GM23248 (cell line): ENCODE results near the gene ZNF236. TPM values are rescaled to one million over a fixed set of nuclear protein-coding genes. Genes with fewer than 3 reads are reported as not detected.

Source experiments
- DNase-seq: peaks from one replicate; pipeline ENCODE4 v3.0.0-alpha.2; 2015
- H2AFZ ChIP-seq: fragments of 200-600 bp; sonication (generic); 2 replicates; pipeline ENCODE4 v1.6.1; 2016; ENCODE audit warnings: antibody characterized with exemption
- H3F3A ChIP-seq: fragments of 200-600 bp; sonication (generic); 2 replicates; pipeline ENCODE4 v1.6.1; 2016; ENCODE audit warnings: mild to moderate bottlenecking, antibody characterized with exemption, mixed run types; ENCODE audit not compliant: insufficient read depth
- H3K27ac ChIP-seq: fragments of 200-600 bp; sonication (generic); 2 replicates; pipeline ENCODE4 v1.5.1; 2016; ENCODE audit warnings: mild to moderate bottlenecking
- H3K27me3 ChIP-seq: fragments of 200-600 bp; sonication (generic); replicated peaks from 2 replicates; pipeline ENCODE4 v1.6.1; 2016; ENCODE audit warnings: mild to moderate bottlenecking; ENCODE audit not compliant: insufficient read depth
- H3K36me3 ChIP-seq: fragments of 200-600 bp; sonication (generic); 2 replicates; pipeline ENCODE4 v1.6.1; 2016; ENCODE audit warnings: low read depth, mild to moderate bottlenecking
- H3K4me1 ChIP-seq: fragments of 200-600 bp; sonication (generic); 2 replicates; pipeline ENCODE4 v1.6.1; 2016; ENCODE audit warnings: mild to moderate bottlenecking; ENCODE audit not compliant: insufficient read depth
- H3K4me2 ChIP-seq: fragments of 200-600 bp; sonication (generic); one replicate; pipeline ENCODE4 v1.6.1; 2016; ENCODE audit warnings: mild to moderate bottlenecking; ENCODE audit not compliant: unreplicated experiment
- H3K4me3 ChIP-seq: fragments of 200-600 bp; sonication (generic); 2 replicates; pipeline ENCODE4 v1.5.1; 2016; ENCODE audit warnings: mild to moderate bottlenecking
- H3K79me2 ChIP-seq: fragments of 200-600 bp; sonication (generic); 2 replicates; pipeline ENCODE4 v1.6.1; 2016; ENCODE audit warnings: mild to moderate bottlenecking; ENCODE audit not compliant: insufficient read depth
- H3K9ac ChIP-seq: fragments of 200-600 bp; sonication (generic); 2 replicates; pipeline ENCODE4 v1.6.1; 2016; ENCODE audit warnings: mild to moderate bottlenecking
- H3K9me2 ChIP-seq: fragments of 200-600 bp; sonication (generic); 2 replicates; pipeline ENCODE4 v1.6.1; 2016; ENCODE audit warnings: mixed run types, mild to moderate bottlenecking, moderate library complexity; ENCODE audit not compliant: insufficient read depth
- H3K9me3 ChIP-seq: fragments of 200-600 bp; sonication (generic); one replicate; pipeline ENCODE4 v1.6.1; 2017; ENCODE audit warnings: low read depth
- H4K20me1 ChIP-seq: fragments of 200-600 bp; sonication (generic); 2 replicates; pipeline ENCODE4 v1.6.0; 2016; ENCODE audit not compliant: insufficient read depth
- EZH2 ChIP-seq: fragments of 200-600 bp; sonication (generic); IDR thresholded peaks from 2 replicates; pipeline ENCODE4 v1.6.1; 2018; ENCODE audit warnings: antibody characterized with exemption, mild to moderate bottlenecking; ENCODE audit not compliant: insufficient read depth, poor library complexity, severe bottlenecking
- EZH2phosphoT487 ChIP-seq: fragments of 200-600 bp; sonication (generic); IDR thresholded peaks from 2 replicates; pipeline ENCODE4 v1.6.1; 2018; ENCODE audit warnings: antibody characterized with exemption, moderate library complexity, mild to moderate bottlenecking, low read depth; ENCODE audit not compliant: insufficient read depth
- WGBS, 2 experiments: methylation state at CpG; one replicate each; pipeline ENCODE4 v1.1.6; 2015 to 2017; ENCODE audit warnings: low lambda C conversion rate in 2 of 2, low coverage in 1 of 2; ENCODE audit errors: missing lambda C conversion rate in 2 of 2; 5-methylcytosine and 5-hydroxymethylcytosine counted together
- in situ Hi-C: fragments of 300-500 bp; cut with MboI; formaldehyde crosslinking; loops from 2 replicates; pipeline ENCODE4 v1.15.0; 2020
- polyA plus RNA-seq: library from polyadenylated mRNA; unstranded; fragments of >200 nt; fragmentation: Nextera tagmentation; extraction: Ambion mirVana; gene quantifications from 2 replicates; pipeline ENCODE4 v1.2.1, GENCODE V29; 2016
- total RNA-seq: library from RNA; depleted of rRNA; stranded (reverse); fragments of >200 nt; shearing (Covaris generic); gene quantifications from 2 replicates; pipeline ENCODE4 v1.2.3, GENCODE V29; 2014

The ZNF236 gene
- total and polyA plus RNA-seq, 2 experiments from 2014 or later = 4.6 to 12.4 TPM

DNA sequence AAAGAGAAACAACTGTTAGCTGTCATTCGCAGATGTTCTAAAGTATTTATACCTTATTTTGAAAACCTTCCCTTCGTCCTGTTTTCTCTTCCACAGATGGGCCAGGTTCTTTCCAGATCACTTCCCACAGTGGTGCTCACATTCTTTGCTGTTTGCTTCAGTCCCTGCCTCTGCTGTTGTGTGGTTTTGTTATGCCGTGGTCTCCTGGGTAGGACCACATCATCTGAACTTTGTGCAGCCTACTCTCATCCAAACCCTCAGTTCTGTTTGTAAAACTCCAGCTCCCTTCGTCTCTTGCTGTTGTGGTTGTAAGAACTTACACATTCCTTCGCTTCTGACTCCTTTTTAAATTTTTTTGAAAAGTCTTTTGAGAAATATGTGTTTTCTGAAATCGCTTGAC, 38.1 kb downstream of the ZNF236 start:
- no peaks in the 10 kb centered on the region for H3F3A ChIP-seq
- no peaks in the 10 kb centered on the region for H3K4me1 ChIP-seq
- no peaks in the 10 kb centered on the region for H3K36me3 ChIP-seq
- H4K20me1 ChIP-seq = no peaks in the 10 kb centered on the region
- no peaks in the 10 kb centered on the region for H3K9me2 ChIP-seq
- in situ Hi-C loops = no loop called here
- H3K79me2 ChIP-seq = no peaks in the 10 kb centered on the region
- 78 to 79% methylated on average over 6 of the region's 6 CpGs for WGBS, 2 experiments
- H3K27ac ChIP-seq = no peak overlapping the region
- no peak overlapping the region for H2AFZ ChIP-seq
- H3K4me2 ChIP-seq = no peak overlapping the region
- H3K4me3 ChIP-seq = no peak overlapping the region
- DNase-seq = no peak
- no peak for TF ChIP-seq EZH2
- TF ChIP-seq EZH2phosphoT487 = no peak
- H3K27me3 ChIP-seq = no peaks in the 10 kb centered on the region
- H3K9ac ChIP-seq = no peak overlapping the region
- no peaks in the 10 kb centered on the region for H3K9me3 ChIP-seq

GRCh38 chr18:76866666-76867065, 44.3 kb downstream of the ZNF236 start:
- DNase-seq = no peak
- WGBS, 2 experiments = 47 to 50% methylated on average over 9 of the region's 9 CpGs
- H2AFZ ChIP-seq = no peak overlapping the region
- H4K20me1 ChIP-seq = no peaks in the 10 kb centered on the region
- no peak for TF ChIP-seq EZH2
- TF ChIP-seq EZH2phosphoT487 = no peak
- H3F3A ChIP-seq = no peaks in the 10 kb centered on the region
- H3K27ac ChIP-seq = no peak overlapping the region
- H3K27me3 ChIP-seq = no peaks in the 10 kb centered on the region
- H3K4me3 ChIP-seq = no peak overlapping the region
- in situ Hi-C loops = no loop called here
- H3K9ac ChIP-seq = no peak overlapping the region
- H3K36me3 ChIP-seq = peaks cover 12% of the 10 kb centered on the region; the same call in 1 of the 2 replicates
- no peaks in the 10 kb centered on the region for H3K9me2 ChIP-seq
- no peaks in the 10 kb centered on the region for H3K9me3 ChIP-seq
- no peak overlapping the region for H3K4me2 ChIP-seq
- H3K79me2 ChIP-seq = no peaks in the 10 kb centered on the region; the same call in 1 of the 2 replicates
- H3K4me1 ChIP-seq = no peaks in the 10 kb centered on the region

DNA sequence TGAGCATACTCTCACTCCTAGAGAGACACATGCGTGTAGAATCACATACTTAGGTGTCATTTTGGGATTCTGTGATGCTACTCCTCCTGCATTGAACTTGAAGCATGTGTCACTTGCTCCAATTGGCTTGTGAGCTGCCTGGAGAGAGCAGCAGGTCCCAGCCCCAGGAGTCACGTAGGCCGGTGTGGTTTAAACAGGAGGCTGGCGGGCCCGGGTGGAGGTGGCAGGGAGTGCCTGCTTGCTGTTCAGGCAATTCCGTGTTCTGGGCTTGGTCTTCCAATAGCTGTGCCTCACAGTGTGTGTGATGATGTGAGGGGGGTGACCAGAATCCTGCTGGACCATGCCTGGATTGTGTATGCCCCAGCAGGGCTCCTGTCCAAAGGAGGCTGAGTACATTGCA, 51.0 kb downstream of the ZNF236 start:
- no peak overlapping the region for H2AFZ ChIP-seq
- H3K9ac ChIP-seq = no peak overlapping the region
- no peak overlapping the region for H3K27ac ChIP-seq
- peaks cover 18% of the 10 kb centered on the region; the same call in 1 of the 2 replicates for H3K36me3 ChIP-seq
- no peaks in the 10 kb centered on the region for H3K4me1 ChIP-seq
- H3F3A ChIP-seq = no peaks in the 10 kb centered on the region
- in situ Hi-C loops = no loop called here
- TF ChIP-seq EZH2phosphoT487 (no peak), EZH2 (no peak)
- H3K4me2 ChIP-seq = no peak overlapping the region
- H3K9me2 ChIP-seq = no peaks in the 10 kb centered on the region
- H3K9me3 ChIP-seq = no peaks in the 10 kb centered on the region
- H3K27me3 ChIP-seq = no peaks in the 10 kb centered on the region
- WGBS, 2 experiments = 76 to 80% methylated on average over 6 of the region's 6 CpGs
- H3K79me2 ChIP-seq = no peaks in the 10 kb centered on the region
- no peak overlapping the region for H3K4me3 ChIP-seq
- DNase-seq = no peak
- no peaks in the 10 kb centered on the region for H4K20me1 ChIP-seq

DNA sequence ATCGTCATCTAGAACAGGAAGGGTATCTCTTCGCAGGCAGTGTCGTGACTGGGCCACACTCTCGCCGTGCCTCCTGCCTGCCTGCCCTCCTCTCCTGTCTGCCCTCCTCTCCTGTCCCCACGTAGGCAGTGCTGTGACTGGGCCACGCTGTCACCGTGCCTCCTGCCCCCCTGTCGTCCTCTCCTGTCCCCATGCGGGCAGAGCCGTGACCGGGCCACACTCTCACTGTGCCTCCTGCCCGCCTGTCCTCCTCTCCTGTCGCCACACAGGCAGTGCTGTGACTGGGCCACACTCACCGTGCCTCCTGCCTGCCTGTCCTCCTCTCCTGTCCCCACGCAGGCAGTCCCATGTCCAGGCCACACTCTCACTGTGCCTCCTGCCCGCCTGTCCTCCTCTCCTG, 51.4 kb downstream of the ZNF236 start:
- TF ChIP-seq EZH2 (no peak), EZH2phosphoT487 (no peak)
- H3K27ac ChIP-seq = no peak overlapping the region
- no peak for DNase-seq
- no peak overlapping the region for H2AFZ ChIP-seq
- in situ Hi-C loops = no loop called here
- no peak overlapping the region for H3K4me3 ChIP-seq
- H3K9me2 ChIP-seq = no peaks in the 10 kb centered on the region
- H3K4me1 ChIP-seq = no peaks in the 10 kb centered on the region
- WGBS, 2 experiments = 97% methylated on average over 13 to 17 of the region's 17 CpGs
- no peaks in the 10 kb centered on the region for H3K9me3 ChIP-seq
- H3K9ac ChIP-seq = no peak overlapping the region
- H3K79me2 ChIP-seq = no peaks in the 10 kb centered on the region
- H3K27me3 ChIP-seq = no peaks in the 10 kb centered on the region
- no peaks in the 10 kb centered on the region for H4K20me1 ChIP-seq
- no peak overlapping the region for H3K4me2 ChIP-seq
- no peaks in the 10 kb centered on the region for H3F3A ChIP-seq
- H3K36me3 ChIP-seq = peaks cover 17% of the 10 kb centered on the region; the same call in 1 of the 2 replicates
